Measurements from ENCODE around the gene ANKRD26.

ANKRD26 gene

DNA sequence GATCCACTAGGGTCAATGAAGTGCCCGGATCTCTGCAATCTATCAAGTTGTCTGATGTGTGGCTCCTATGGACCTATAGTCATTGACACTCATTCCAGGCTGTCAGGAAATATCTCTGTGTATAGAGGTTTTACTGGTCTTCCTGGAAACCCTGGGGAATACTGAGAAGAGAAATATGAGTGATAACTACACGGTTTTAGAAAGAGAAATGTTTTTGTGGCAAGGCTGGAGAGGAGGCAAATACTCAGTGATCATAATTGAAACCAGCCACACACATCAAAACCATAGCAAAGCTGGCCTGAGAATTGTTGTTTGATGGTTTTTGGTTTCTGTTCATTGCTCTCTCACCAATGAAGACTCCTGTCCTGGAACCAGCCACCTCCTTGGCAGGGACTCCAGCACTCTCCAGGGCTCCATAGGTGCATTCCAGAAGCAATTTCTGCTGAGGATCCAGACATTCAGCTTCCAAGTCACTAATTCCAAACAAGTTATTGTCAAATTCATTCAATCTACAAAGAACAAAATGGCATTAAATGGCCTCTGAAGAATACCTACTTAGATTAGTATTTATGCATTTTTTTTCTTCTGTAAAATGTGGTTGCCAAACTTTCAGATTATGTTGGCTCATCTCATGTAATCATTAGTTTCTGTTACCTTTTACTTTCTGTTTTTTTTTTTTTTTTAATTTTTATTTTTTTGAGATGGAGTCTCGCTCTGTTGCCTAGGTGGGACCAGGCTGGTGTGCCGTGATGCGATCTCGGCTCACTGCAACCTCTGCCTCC lies 131.0 kb downstream of the ANKRD26 start:
- Histone ChIP-seq H2AFZ (ENCODE audit: low read length) (no peak overlapping the region), H3K18ac (ENCODE audit: low read length) (no peak overlapping the region), H3K4me2 (ENCODE audit: insufficient read depth, low read length, poor library complexity, severe bottlenecking) (no peak overlapping the region), H3K14ac (ENCODE audit: low read length) (no peak overlapping the region), H2BK120ac (ENCODE audit: low read depth, low read length) (no peak overlapping the region), H3K4ac (ENCODE audit: low read length) (no peak overlapping the region), H2BK5ac (ENCODE audit: low read length) (no peak overlapping the region), H2BK15ac (ENCODE audit: low read length) (no peak overlapping the region), H3K27ac (replicated peaks; ENCODE audit: low read length) (no peak overlapping the region), H4K8ac (ENCODE audit: low read depth, low read length) (no peak overlapping the region), H3K4me3 (ENCODE audit: low read length in 2 of 2) (no peak overlapping the region), H4K91ac (ENCODE audit: low read depth, low read length, poor library complexity) (no peak overlapping the region), H3K9ac (ENCODE audit: low read depth, low read length, poor library complexity) (no peak overlapping the region), H3K23ac (ENCODE audit: low read depth, low read length, poor library complexity) (no peak overlapping the region), H2BK12ac (ENCODE audit: low read length) (no peak overlapping the region), H2AK5ac (ENCODE audit: low read depth, low read length) (no peak overlapping the region), H3K9me3 (replicated peaks in 1 of 2; ENCODE audit: control insufficient read depth in 2 of 2, insufficient read depth in 1 of 2, low read depth in 1 of 2, low read length in 2 of 2) (no peaks in the 10 kb centered on the region), H3K4me1 (ENCODE audit: control insufficient read depth in 2 of 2, insufficient read depth in 1 of 2, low read depth in 1 of 2, low read length in 2 of 2) (no peaks in the 10 kb centered on the region), H3K36me3 (replicated peaks in 1 of 2; ENCODE audit: control insufficient read depth in 2 of 2, insufficient read depth in 2 of 2, low read length in 2 of 2) (peaks cover 0 to 4% of the 10 kb centered on the region in 2 donors), H3K79me1 (ENCODE audit: low read depth, low read length) (no peaks in the 10 kb centered on the region), H3K27me3 (ENCODE audit: control insufficient read depth in 3 of 3, insufficient read depth in 3 of 3, low read depth in 1 of 3, low read length in 3 of 3) (no peaks in the 10 kb centered on the region)
- DNase-seq (ENCODE audit: low spot score), result no peak
- no CpG with 5 or more reads among the region's 6 CpGs for WGBS, 2 donors (ENCODE audit: extremely low coverage in 2 of 2, insufficient read length in 2 of 2, insufficient replicate concordance in 1 of 2)

GRCh38 chr10:26962835-26963234 lies 137.5 kb downstream of the ANKRD26 start:
- Histone ChIP-seq H3K27me3 (ENCODE audit: control insufficient read depth in 3 of 3, insufficient read depth in 3 of 3, low read depth in 1 of 3, low read length in 3 of 3) (no peaks in the 10 kb centered on the region), H2BK120ac (ENCODE audit: low read depth, low read length) (no peak overlapping the region), H3K4me3 (ENCODE audit: low read length in 2 of 2) (no peak overlapping the region), H3K4ac (ENCODE audit: low read length) (no peak overlapping the region), H2BK5ac (ENCODE audit: low read length) (no peak overlapping the region), H3K36me3 (replicated peaks in 1 of 2; ENCODE audit: control insufficient read depth in 2 of 2, insufficient read depth in 2 of 2, low read length in 2 of 2) (peaks cover 0 to 1% of the 10 kb centered on the region in 2 donors), H3K9me3 (replicated peaks in 1 of 2; ENCODE audit: control insufficient read depth in 2 of 2, insufficient read depth in 1 of 2, low read depth in 1 of 2, low read length in 2 of 2) (no peaks in the 10 kb centered on the region), H3K27ac (replicated peaks; ENCODE audit: low read length) (no peak overlapping the region), H2BK15ac (ENCODE audit: low read length) (no peak overlapping the region), H3K4me2 (ENCODE audit: insufficient read depth, low read length, poor library complexity, severe bottlenecking) (no peak overlapping the region), H4K8ac (ENCODE audit: low read depth, low read length) (no peak overlapping the region), H3K18ac (ENCODE audit: low read length) (no peak overlapping the region), H3K4me1 (ENCODE audit: control insufficient read depth in 2 of 2, insufficient read depth in 1 of 2, low read depth in 1 of 2, low read length in 2 of 2) (no peaks in the 10 kb centered on the region), H3K23ac (ENCODE audit: low read depth, low read length, poor library complexity) (no peak overlapping the region), H3K79me1 (ENCODE audit: low read depth, low read length) (no peaks in the 10 kb centered on the region), H3K9ac (ENCODE audit: low read depth, low read length, poor library complexity) (no peak overlapping the region), H4K91ac (ENCODE audit: low read depth, low read length, poor library complexity) (no peak overlapping the region), H3K14ac (ENCODE audit: low read length) (no peak overlapping the region), H2AK5ac (ENCODE audit: low read depth, low read length) (no peak overlapping the region), H2AFZ (ENCODE audit: low read length) (no peak overlapping the region), H2BK12ac (ENCODE audit: low read length) (no peak overlapping the region)
- no peak for DNase-seq (ENCODE audit: low spot score)
- no CpG with 5 or more reads among the region's 3 CpGs for WGBS, 2 donors (ENCODE audit: extremely low coverage in 2 of 2, insufficient read length in 2 of 2, insufficient replicate concordance in 1 of 2)

DNA sequence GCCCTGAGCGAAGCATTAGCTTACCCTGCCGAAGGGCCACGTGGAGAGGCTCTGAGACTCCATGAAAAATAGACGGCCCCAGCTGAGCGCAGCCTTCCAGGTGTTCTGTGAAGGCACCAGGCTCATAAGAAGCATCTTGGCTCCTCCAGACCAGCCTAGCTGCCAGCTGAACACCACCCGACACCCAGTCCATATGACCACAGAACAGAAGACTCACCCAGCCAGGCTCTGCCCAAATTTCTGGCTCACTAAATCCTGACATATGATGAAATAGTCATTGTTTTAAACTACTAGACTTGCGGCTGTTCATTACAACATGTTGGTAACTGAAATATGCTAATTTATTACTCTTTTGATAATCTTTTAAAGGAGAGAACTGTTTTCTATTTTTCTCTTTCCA lies 140.0 kb downstream of the ANKRD26 start:
- no CpG with 5 or more reads among the region's 7 CpGs for WGBS, 2 donors (ENCODE audit: extremely low coverage in 2 of 2, insufficient read length in 2 of 2, insufficient replicate concordance in 1 of 2)
- H4K8ac ChIP-seq (ENCODE audit: low read depth, low read length), result no peak overlapping the region
- no peak overlapping the region for H3K27ac ChIP-seq (replicated peaks; ENCODE audit: low read length)
- H2BK120ac ChIP-seq (ENCODE audit: low read depth, low read length), result no peak overlapping the region
- H2BK15ac ChIP-seq (ENCODE audit: low read length), result no peak overlapping the region
- H3K36me3 ChIP-seq (replicated peaks in 1 of 2; ENCODE audit: control insufficient read depth in 2 of 2, insufficient read depth in 2 of 2, low read length in 2 of 2), result no peaks in the 10 kb centered on the region
- no peak overlapping the region for H3K4me2 ChIP-seq (ENCODE audit: insufficient read depth, low read length, poor library complexity, severe bottlenecking)
- no peak for DNase-seq (ENCODE audit: low spot score)
- H3K4ac ChIP-seq (ENCODE audit: low read length), result no peak overlapping the region
- H4K91ac ChIP-seq (ENCODE audit: low read depth, low read length, poor library complexity), result no peak overlapping the region
- H2BK5ac ChIP-seq (ENCODE audit: low read length), result no peak overlapping the region
- no peaks in the 10 kb centered on the region for H3K4me1 ChIP-seq (ENCODE audit: control insufficient read depth in 2 of 2, insufficient read depth in 1 of 2, low read depth in 1 of 2, low read length in 2 of 2)
- no peaks in the 10 kb centered on the region for H3K79me1 ChIP-seq (ENCODE audit: low read depth, low read length)
- H2AK5ac ChIP-seq (ENCODE audit: low read depth, low read length), result no peak overlapping the region
- H3K14ac ChIP-seq (ENCODE audit: low read length), result no peak overlapping the region
- H3K18ac ChIP-seq (ENCODE audit: low read length), result no peak overlapping the region
- no peak overlapping the region for H2BK12ac ChIP-seq (ENCODE audit: low read length)
- no peak overlapping the region for H3K9ac ChIP-seq (ENCODE audit: low read depth, low read length, poor library complexity)
- no peak overlapping the region for H3K23ac ChIP-seq (ENCODE audit: low read depth, low read length, poor library complexity)
- no peak overlapping the region for H2AFZ ChIP-seq (ENCODE audit: low read length)
- H3K27me3 ChIP-seq (ENCODE audit: control insufficient read depth in 3 of 3, insufficient read depth in 3 of 3, low read depth in 1 of 3, low read length in 3 of 3), result no peaks in the 10 kb centered on the region
- no peak overlapping the region for H3K4me3 ChIP-seq (ENCODE audit: low read length in 2 of 2)
- H3K9me3 ChIP-seq (replicated peaks in 1 of 2; ENCODE audit: control insufficient read depth in 2 of 2, insufficient read depth in 1 of 2, low read depth in 1 of 2, low read length in 2 of 2), result no peaks in the 10 kb centered on the region

GRCh38 chr10:26959841-26960240 lies 140.5 kb downstream of the ANKRD26 start:
- Histone ChIP-seq H3K4me3 (ENCODE audit: low read length in 2 of 2) (no peak overlapping the region), H2BK15ac (ENCODE audit: low read length) (no peak overlapping the region), H3K4me2 (ENCODE audit: insufficient read depth, low read length, poor library complexity, severe bottlenecking) (no peak overlapping the region), H2AK5ac (ENCODE audit: low read depth, low read length) (no peak overlapping the region), H3K18ac (ENCODE audit: low read length) (no peak overlapping the region), H3K9me3 (replicated peaks in 1 of 2; ENCODE audit: control insufficient read depth in 2 of 2, insufficient read depth in 1 of 2, low read depth in 1 of 2, low read length in 2 of 2) (no peaks in the 10 kb centered on the region), H2BK120ac (ENCODE audit: low read depth, low read length) (no peak overlapping the region), H3K79me1 (ENCODE audit: low read depth, low read length) (no peaks in the 10 kb centered on the region), H2BK12ac (ENCODE audit: low read length) (no peak overlapping the region), H3K9ac (ENCODE audit: low read depth, low read length, poor library complexity) (no peak overlapping the region), H2BK5ac (ENCODE audit: low read length) (no peak overlapping the region), H3K27ac (replicated peaks; ENCODE audit: low read length) (no peak overlapping the region), H4K8ac (ENCODE audit: low read depth, low read length) (no peak overlapping the region), H3K4ac (ENCODE audit: low read length) (no peak overlapping the region), H3K4me1 (ENCODE audit: control insufficient read depth in 2 of 2, insufficient read depth in 1 of 2, low read depth in 1 of 2, low read length in 2 of 2) (no peaks in the 10 kb centered on the region), H4K91ac (ENCODE audit: low read depth, low read length, poor library complexity) (no peak overlapping the region), H2AFZ (ENCODE audit: low read length) (no peak overlapping the region), H3K27me3 (ENCODE audit: control insufficient read depth in 3 of 3, insufficient read depth in 3 of 3, low read depth in 1 of 3, low read length in 3 of 3) (no peaks in the 10 kb centered on the region), H3K23ac (ENCODE audit: low read depth, low read length, poor library complexity) (no peak overlapping the region), H3K36me3 (replicated peaks in 1 of 2; ENCODE audit: control insufficient read depth in 2 of 2, insufficient read depth in 2 of 2, low read length in 2 of 2) (no peaks in the 10 kb centered on the region), H3K14ac (ENCODE audit: low read length) (no peak overlapping the region)
- no peak for DNase-seq (ENCODE audit: low spot score)
- WGBS, 2 donors (ENCODE audit: extremely low coverage in 2 of 2, insufficient read length in 2 of 2, insufficient replicate concordance in 1 of 2), result no CpG with 5 or more reads among the region's 6 CpGs
